Midbrain (tissue), 1 donor: ENCODE results near the gene FAM187B.
"Not testable (repeated sequence)": the region's sequence is repeated elsewhere in the genome, so short reads cannot be mapped to it uniquely, and the experiment has no call there.

ENCODE experiments used
- DNase-seq: peaks from one replicate; lab custom pipeline; 2025; lab: John Stamatoyannopoulos, UW

Gene FAM187B

GRCh38 chr19:35213663-35214632 lies 14.6 kb downstream of the FAM187B start:
- DNase-seq, result no peak

GRCh38 chr19:35212241-35212640 lies 16.3 kb downstream of the FAM187B start:
- no peak for DNase-seq

- DNase-seq, result no peak
Measured at GRCh38 chr19:35211545-35212230, 16.9 kb downstream of the FAM187B start.

GRCh38 chr19:35209646-35210045 lies 18.9 kb downstream of the FAM187B start:
- DNase-seq, result no peak

GRCh38 chr19:35208121-35208520 lies 20.4 kb downstream of the FAM187B start:
- DNase-seq, result no peak

GRCh38 chr19:35207391-35207871 lies 21.1 kb downstream of the FAM187B start:
- no peak for DNase-seq

GRCh38 chr19:35206855-35207254 lies 21.7 kb downstream of the FAM187B start:
- no peak for DNase-seq

GRCh38 chr19:35206379-35206778 lies 22.2 kb downstream of the FAM187B start:
- no peak for DNase-seq

GRCh38 chr19:35205733-35206323 lies 22.7 kb downstream of the FAM187B start:
- DNase-seq, result no peak

GRCh38 chr19:35204799-35205732 lies 23.5 kb downstream of the FAM187B start:
- DNase-seq, result no peak

GRCh38 chr19:35202722-35203688 lies 25.5 kb downstream of the FAM187B start:
- no peak for DNase-seq

GRCh38 chr19:35199481-35199880 lies 29.1 kb downstream of the FAM187B start:
- no peak for DNase-seq

- DNase-seq, result not testable (repeated sequence)
Measured at GRCh38 chr19:35196861-35197260, 31.7 kb downstream of the FAM187B start.

- DNase-seq, result no peak
Measured at GRCh38 chr19:35195830-35196229, 32.7 kb downstream of the FAM187B start.

- DNase-seq, result no peak
Measured at GRCh38 chr19:35194012-35194984, 34.2 kb downstream of the FAM187B start.

- no peak for DNase-seq
Measured at GRCh38 chr19:35184884-35185283, 43.7 kb downstream of the FAM187B start.

- no peak for DNase-seq
Measured at GRCh38 chr19:35184267-35184666, 44.3 kb downstream of the FAM187B start.

GRCh38 chr19:35181387-35181786 lies 47.2 kb downstream of the FAM187B start:
- DNase-seq, result no peak

GRCh38 chr19:35179830-35180229 lies 48.7 kb downstream of the FAM187B start:
- DNase-seq, result no peak
